HUES6 (cell line): ENCODE measurements around the gene XXYLT1.
A peak's percentile ranks its signal among the peaks of the same experiment; 100 is the strongest.

ENCODE experiments used
- H3K27ac ChIP-seq: 2 replicates; pipeline ENCODE4 v1.7.0; 2013; ENCODE audit warnings: low read depth, mild to moderate bottlenecking, low read length, inconsistent platforms
- H3K27me3 ChIP-seq: 2 replicates; pipeline ENCODE4 v1.6.1; 2013; ENCODE audit warnings: low read length; ENCODE audit not compliant: control insufficient read depth, insufficient read depth
- H3K36me3 ChIP-seq: 2 replicates; pipeline ENCODE4 v1.6.1; 2013; ENCODE audit warnings: low read length; ENCODE audit not compliant: control insufficient read depth, insufficient read depth
- H3K4me1 ChIP-seq: 2 replicates; pipeline ENCODE4 v1.6.1; 2013; ENCODE audit warnings: low read length; ENCODE audit not compliant: control insufficient read depth, insufficient read depth
- H3K4me3 ChIP-seq: 2 replicates; pipeline ENCODE4 v1.5.1; 2013; ENCODE audit warnings: low read depth, low read length
- H3K9ac ChIP-seq: one replicate; pipeline ENCODE4 v1.6.1; 2013; ENCODE audit warnings: mild to moderate bottlenecking, low read length
- H3K9me3 ChIP-seq: 2 replicates; pipeline ENCODE4 v1.6.1; 2013; ENCODE audit warnings: low read depth, low read length; ENCODE audit not compliant: control insufficient read depth, insufficient read depth

Gene XXYLT1

GRCh38 chr3:195160908-195161434, 110.0 kb downstream of the XXYLT1 start:
- H3K36me3 ChIP-seq, result no peaks in the 10 kb centered on the region
- no peak overlapping the region for H3K27ac ChIP-seq
- H3K4me3 ChIP-seq, result no peak overlapping the region
- no peaks in the 10 kb centered on the region for H3K27me3 ChIP-seq
- no peaks in the 10 kb centered on the region for H3K9me3 ChIP-seq
- H3K9ac ChIP-seq, result no peak overlapping the region
- H3K4me1 ChIP-seq, result peaks cover 18% of the 10 kb centered on the region

- Histone ChIP-seq H3K27me3 (no peaks in the 10 kb centered on the region), H3K36me3 (no peaks in the 10 kb centered on the region), H3K4me1 (peaks cover 23% of the 10 kb centered on the region), H3K9ac (no peak overlapping the region), H3K9me3 (no peaks in the 10 kb centered on the region), H3K27ac (no peak overlapping the region), H3K4me3 (no peak overlapping the region)
Measured at GRCh38 chr3:195160257-195160898, 110.6 kb downstream of the XXYLT1 start.

- H3K27ac ChIP-seq, result no peak overlapping the region
- H3K36me3 ChIP-seq, result no peaks in the 10 kb centered on the region
- H3K9ac ChIP-seq, result no peak overlapping the region
- H3K9me3 ChIP-seq, result no peaks in the 10 kb centered on the region
- no peak overlapping the region for H3K4me3 ChIP-seq
- no peaks in the 10 kb centered on the region for H3K27me3 ChIP-seq
- H3K4me1 ChIP-seq, result peaks cover 29% of the 10 kb centered on the region
Measured at GRCh38 chr3:195159814-195160165, 111.2 kb downstream of the XXYLT1 start.

GRCh38 chr3:195159117-195159813, 111.7 kb downstream of the XXYLT1 start:
- Histone ChIP-seq H3K4me1 (peaks cover 34% of the 10 kb centered on the region), H3K9me3 (no peaks in the 10 kb centered on the region), H3K9ac (no peak overlapping the region), H3K27me3 (no peaks in the 10 kb centered on the region), H3K27ac (no peak overlapping the region), H3K4me3 (no peak overlapping the region), H3K36me3 (no peaks in the 10 kb centered on the region)

GRCh38 chr3:195156286-195156890, 114.6 kb downstream of the XXYLT1 start:
- H3K4me1 ChIP-seq, result peaks cover 60% of the 10 kb centered on the region
- H3K9ac ChIP-seq, result no peak overlapping the region
- H3K27ac ChIP-seq, result no peak overlapping the region
- H3K36me3 ChIP-seq, result no peaks in the 10 kb centered on the region
- no peak overlapping the region for H3K4me3 ChIP-seq
- no peaks in the 10 kb centered on the region for H3K27me3 ChIP-seq
- H3K9me3 ChIP-seq, result no peaks in the 10 kb centered on the region

GRCh38 chr3:195155570-195156241, 115.3 kb downstream of the XXYLT1 start:
- no peaks in the 10 kb centered on the region for H3K27me3 ChIP-seq
- no peak overlapping the region for H3K9ac ChIP-seq
- H3K9me3 ChIP-seq, result no peaks in the 10 kb centered on the region
- no peak overlapping the region for H3K4me3 ChIP-seq
- H3K27ac ChIP-seq, result peak overlapping the region; percentile 3; the same call in 1 of the 2 replicates
- H3K36me3 ChIP-seq, result no peaks in the 10 kb centered on the region
- H3K4me1 ChIP-seq, result peaks cover 64% of the 10 kb centered on the region

GRCh38 chr3:195154793-195155535, 116.0 kb downstream of the XXYLT1 start:
- Histone ChIP-seq H3K27me3 (no peaks in the 10 kb centered on the region), H3K36me3 (no peaks in the 10 kb centered on the region), H3K4me3 (no peak overlapping the region), H3K4me1 (peaks cover 59% of the 10 kb centered on the region), H3K9me3 (no peaks in the 10 kb centered on the region), H3K27ac (peak overlapping the region; percentile 3; the same call in 1 of the 2 replicates), H3K9ac (no peak overlapping the region)

GRCh38 chr3:195154111-195154791, 116.7 kb downstream of the XXYLT1 start:
- no peak overlapping the region; the same call in 1 of the 2 replicates for H3K27ac ChIP-seq
- no peaks in the 10 kb centered on the region for H3K36me3 ChIP-seq
- H3K27me3 ChIP-seq, result no peaks in the 10 kb centered on the region
- H3K9me3 ChIP-seq, result no peaks in the 10 kb centered on the region
- no peak overlapping the region for H3K9ac ChIP-seq
- peaks cover 57% of the 10 kb centered on the region for H3K4me1 ChIP-seq
- no peak overlapping the region for H3K4me3 ChIP-seq

GRCh38 chr3:195153653-195154052, 117.3 kb downstream of the XXYLT1 start:
- no peaks in the 10 kb centered on the region for H3K36me3 ChIP-seq
- H3K9me3 ChIP-seq, result no peaks in the 10 kb centered on the region
- no peak overlapping the region for H3K27ac ChIP-seq
- peaks cover 59% of the 10 kb centered on the region for H3K4me1 ChIP-seq
- H3K9ac ChIP-seq, result peak overlapping the region; percentile 13
- H3K4me3 ChIP-seq, result no peak overlapping the region
- H3K27me3 ChIP-seq, result no peaks in the 10 kb centered on the region

GRCh38 chr3:195153130-195153529, 117.8 kb downstream of the XXYLT1 start:
- Histone ChIP-seq H3K4me3 (no peak overlapping the region; the same call in 1 of the 2 replicates), H3K27me3 (no peaks in the 10 kb centered on the region), H3K9me3 (no peaks in the 10 kb centered on the region), H3K4me1 (peaks cover 64% of the 10 kb centered on the region), H3K36me3 (no peaks in the 10 kb centered on the region), H3K9ac (peak overlapping the region; percentile 52), H3K27ac (peak overlapping the region; percentile 5; the same call in 1 of the 2 replicates)
